GM20000 (cell line): ENCODE results near the gene NKIRAS2.
"Not testable (repeated sequence)": the region's sequence is repeated elsewhere in the genome, so short reads cannot be mapped to it uniquely, and the experiment has no call there.

Experiments used
- DNase-seq: peaks from one replicate; pipeline ENCODE4 v3.0.0; 2012; ENCODE audit warnings: low spot score
- CTCF ChIP-seq: IDR thresholded peaks from 2 replicates; pipeline ENCODE4 v1.5.1; 2012; ENCODE audit warnings: mild to moderate bottlenecking, control low read depth; ENCODE audit errors: extremely low read depth, missing control alignments

The NKIRAS2 gene

DNA sequence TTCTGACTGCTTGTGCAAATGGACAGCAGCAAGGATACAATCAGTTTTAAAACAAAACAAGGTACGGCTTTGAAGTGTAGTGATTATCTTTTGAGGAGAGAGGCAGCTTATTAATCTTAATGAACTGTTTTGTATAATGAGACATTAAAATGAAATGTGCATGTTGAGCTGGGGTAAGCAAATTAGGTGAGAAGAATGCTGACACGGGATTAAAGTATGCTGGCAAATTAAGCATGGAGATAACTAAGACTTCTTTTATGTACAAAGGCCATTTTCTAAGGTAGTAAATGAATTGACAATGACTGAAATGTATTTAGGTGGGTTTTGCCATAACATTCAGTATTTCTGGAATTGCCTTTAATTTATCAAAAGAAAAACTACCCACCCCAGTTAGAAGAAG lies 21.4 kb upstream of the NKIRAS2 start:
- DNase-seq: no peak
- no peak for TF ChIP-seq CTCF

DNA sequence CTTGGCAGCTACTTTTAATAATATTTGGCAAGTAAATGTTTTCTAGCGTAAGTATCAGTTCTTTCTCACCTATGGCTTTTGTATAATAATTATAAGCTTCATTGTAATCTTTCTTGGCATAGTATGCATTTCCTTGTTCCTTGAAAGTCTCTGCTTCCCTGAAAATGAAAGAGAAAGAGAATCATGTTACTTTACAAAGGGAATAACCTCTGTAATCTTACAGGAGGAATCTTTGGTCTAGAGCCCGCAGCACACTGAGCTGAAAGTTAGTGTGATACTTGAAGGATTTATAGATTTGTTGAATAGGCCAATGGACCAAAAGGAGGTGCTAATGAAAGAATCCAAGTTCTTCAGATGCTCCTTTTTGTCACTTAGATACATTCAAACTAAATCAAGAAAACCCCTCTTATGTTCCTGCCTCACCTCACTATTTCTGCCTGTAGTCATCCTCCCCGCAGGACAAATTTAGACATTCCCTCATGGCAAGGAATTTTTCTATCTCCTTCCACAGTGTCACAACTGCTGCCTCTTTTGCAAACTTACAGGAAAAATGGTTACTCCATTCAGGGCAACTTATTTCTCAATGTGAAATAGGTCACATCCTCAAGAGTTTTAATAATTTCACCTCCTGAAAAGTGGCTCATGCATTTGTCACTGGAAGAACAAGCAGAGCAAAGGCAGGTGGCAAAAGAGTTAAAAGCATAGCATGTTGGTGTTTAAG lies 19.3 kb upstream of the NKIRAS2 start:
- no peak for TF ChIP-seq CTCF
- DNase-seq: no peak

DNA sequence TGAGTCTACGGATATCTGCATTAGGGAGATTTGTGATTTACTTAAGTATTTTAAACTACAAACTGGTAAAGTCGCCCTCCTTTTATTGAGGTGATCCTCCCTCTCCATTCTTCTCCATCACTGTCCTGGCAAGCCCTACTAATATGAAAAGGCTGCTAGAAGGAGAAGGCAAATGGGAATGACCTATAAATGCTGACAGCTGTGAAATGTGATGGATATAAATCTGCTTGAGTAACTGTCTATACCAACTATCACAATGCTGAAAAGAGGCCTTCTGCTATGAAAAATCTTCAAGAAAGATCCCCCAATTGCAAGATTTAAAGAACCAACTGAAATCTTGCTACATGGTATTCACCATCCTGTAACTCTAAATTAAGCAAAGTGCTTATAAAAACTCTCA lies 18.2 kb upstream of the NKIRAS2 start:
- no peak for DNase-seq
- TF ChIP-seq CTCF: no peak

- TF ChIP-seq CTCF: no peak
- DNase-seq: no peak
Observed at GRCh38 chr17:42002175-42002791, 17.6 kb upstream of the NKIRAS2 start.

DNA sequence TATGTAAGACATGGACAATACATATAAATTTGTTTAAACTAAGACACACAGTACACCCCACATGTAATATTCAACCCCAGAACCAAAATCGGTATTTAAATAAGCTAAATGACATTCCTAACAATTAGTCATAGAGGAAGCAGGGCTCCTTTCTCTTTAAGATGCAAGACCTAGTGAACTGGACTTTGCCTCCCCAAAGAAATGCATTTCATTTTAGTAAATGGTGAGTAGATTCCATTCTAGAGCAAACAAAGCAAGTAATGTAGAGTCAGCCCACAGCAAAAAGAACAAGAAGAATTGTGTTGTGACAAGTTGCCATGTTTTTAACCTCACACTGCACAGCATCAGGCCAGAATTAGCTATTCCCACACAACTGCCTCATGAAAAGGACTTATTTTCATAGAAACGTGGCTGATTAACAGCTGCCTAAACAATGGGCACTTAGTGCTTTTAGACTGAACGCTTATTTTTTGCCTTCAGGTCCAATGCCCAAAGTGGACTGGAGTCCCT lies 17.0 kb upstream of the NKIRAS2 start:
- TF ChIP-seq CTCF: no peak
- DNase-seq: no peak

DNA sequence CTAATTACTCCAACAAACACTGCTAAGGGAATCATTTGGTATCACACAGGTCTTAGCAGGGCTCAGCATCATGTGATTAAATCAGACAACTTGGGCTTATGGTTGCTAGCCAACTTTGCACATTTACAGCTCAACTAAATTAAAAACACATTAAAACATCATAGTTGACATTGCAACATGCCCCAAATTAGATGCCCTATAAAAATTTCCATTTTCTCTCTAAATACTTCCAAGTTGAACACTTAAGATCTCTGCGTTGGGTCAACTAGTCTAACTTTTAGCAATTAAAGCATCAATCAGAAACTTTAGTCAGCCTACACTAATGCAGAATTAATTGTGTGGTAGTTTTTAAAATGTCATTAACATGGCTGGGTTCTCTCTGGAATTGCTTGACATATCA lies 14.7 kb upstream of the NKIRAS2 start:
- DNase-seq: no peak
- no peak for TF ChIP-seq CTCF

DNA sequence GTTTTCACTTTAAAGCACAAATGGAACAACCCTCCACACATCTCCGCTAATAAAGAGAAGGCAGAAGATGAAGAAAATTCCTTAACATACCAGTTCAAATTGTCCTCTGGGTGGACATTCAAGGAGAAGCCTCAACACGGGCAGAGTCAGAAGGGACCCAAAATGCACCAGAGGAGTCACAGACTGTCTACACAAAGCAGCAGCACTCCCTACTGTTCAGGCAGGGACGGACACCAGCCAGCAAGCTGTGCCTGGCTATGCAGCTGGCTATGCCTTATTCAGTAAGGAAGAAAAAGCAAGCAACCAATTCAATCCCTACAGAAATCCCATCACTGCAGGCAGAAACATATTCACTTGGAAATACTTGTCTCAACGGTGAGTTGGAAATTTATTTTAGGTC lies 10.7 kb upstream of the NKIRAS2 start:
- no peak for TF ChIP-seq CTCF
- DNase-seq: no peak

GRCh38 chr17:42010266-42010680 lies 9.6 kb upstream of the NKIRAS2 start:
- DNase-seq: not testable (repeated sequence)
